GM19463 (cell line): ENCODE data around the gene ZNF862.
"Not testable (repeated sequence)": the region's sequence is repeated elsewhere in the genome, so short reads cannot be mapped to it uniquely, and the experiment has no call there.

Source experiments
- ATAC-seq: cut with Tn5 transposase; IDR thresholded peaks from one replicate; pipeline ENCODE4 v1.9.1; 2021; ENCODE audit warnings: mild to moderate bottlenecking, moderate library complexity; ENCODE audit not compliant: unreplicated experiment

The ZNF862 gene

GRCh38 chr7:149879271-149879743 lies 41.1 kb downstream of the ZNF862 start:
- no peak for ATAC-seq

DNA sequence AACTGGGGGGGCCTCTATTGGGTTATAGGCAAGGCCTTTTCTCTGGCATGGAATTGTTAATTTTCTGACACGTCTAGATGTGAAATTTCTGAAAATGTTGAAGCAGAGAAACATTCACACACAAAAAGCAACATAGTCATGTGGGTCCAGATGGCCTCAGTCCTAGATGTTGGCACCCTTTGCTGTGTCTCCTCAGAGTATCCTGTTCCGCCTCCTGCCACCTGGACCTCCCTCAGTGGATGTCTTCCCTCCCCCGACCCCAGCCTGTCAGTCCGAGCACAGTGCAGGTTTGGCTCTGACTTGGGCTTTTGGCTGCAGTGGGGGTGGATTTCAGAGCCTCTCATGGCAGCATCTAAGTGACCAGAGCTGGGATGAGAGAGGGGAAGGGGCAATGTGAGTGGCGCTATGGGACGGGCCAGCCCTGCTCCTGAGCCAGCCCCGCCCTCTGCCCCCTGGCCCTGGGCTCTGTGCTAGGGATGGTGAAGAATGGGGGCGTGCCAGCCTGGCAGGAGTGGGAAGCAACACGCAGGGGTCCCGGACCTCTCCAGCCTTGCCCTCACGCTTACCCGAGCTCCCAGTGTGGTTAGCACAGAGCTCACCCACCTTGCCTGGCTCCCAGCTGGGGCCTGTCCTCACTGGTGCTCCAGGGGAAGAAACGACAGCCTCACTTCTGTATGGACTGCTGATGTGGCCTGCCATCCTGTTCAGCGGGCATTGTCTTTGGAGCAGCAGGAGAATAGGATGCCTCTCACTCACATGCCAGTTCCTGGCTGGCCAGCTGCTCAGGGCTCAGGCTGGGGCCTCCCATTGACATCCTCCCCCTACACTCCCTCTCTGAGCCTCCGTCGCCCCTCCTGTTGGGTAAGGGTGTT lies 41.8 kb downstream of the ZNF862 start:
- ATAC-seq, result no peak

- ATAC-seq, result no peak
Measured at GRCh38 chr7:149880638-149881311, 42.6 kb downstream of the ZNF862 start.

GRCh38 chr7:149881328-149882247 lies 43.4 kb downstream of the ZNF862 start:
- ATAC-seq, result no peak

DNA sequence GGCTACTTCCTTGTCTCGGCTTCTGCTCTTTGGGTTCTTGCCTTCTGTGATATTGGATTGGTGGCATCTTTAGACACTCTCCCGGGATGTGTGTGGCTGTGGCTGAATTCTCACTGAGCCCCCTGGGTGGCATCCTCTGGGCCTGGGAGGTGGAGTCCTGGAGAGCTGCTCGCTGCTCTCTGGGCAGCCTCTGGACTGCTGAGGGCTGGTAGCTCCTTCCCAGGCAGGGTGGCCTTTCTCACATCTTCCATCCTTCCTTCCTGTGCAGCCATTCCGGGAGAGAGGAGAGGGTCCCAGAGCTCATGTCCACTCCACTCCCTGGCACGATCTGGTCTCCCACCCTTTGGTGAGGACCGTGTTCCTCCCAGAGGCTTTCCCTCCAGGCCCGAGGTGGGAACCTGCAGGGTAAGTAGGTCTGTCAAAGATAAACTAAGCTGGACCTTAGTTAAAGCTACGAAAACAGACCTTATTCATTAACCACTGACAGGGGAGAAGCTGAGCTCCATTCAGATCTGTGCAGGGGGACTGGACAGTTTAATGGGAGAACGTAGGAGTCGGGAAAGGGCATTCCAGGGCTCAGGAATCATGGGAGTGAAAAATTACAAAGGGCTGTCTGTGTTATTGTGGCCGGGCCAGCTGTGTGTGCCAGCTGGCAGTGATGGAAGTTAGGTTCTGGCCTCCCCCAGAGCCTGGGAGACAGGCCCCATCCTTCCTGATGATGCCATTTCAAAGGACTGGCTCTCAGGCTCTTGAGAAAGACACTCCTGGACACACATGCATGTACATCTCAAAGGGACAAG lies 44.3 kb downstream of the ZNF862 start:
- ATAC-seq, result no peak

DNA sequence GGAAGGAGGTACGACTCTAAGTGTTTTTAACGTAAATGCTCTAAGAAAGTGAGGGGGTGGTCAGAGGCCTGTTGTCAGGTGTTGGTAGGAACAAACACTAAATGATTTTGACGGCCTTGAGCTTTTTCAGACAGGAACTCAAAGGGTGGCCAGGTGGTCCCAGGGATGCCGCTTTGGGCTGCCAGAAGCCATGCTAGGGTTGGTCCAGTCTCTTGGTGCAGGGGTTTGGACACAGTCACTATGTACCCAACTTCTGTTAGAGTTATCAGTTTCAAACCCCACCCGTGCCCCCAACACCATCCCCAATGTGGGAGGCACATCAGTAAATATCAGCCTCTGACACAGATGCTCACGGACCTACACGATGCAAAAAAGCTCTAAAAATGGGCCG lies 44.9 kb downstream of the ZNF862 start:
- ATAC-seq, result no peak

GRCh38 chr7:149883452-149883861 lies 45.3 kb downstream of the ZNF862 start:
- peak; percentile 74 for ATAC-seq

- no peak for ATAC-seq
Measured at GRCh38 chr7:149884016-149884415, 45.8 kb downstream of the ZNF862 start.

DNA sequence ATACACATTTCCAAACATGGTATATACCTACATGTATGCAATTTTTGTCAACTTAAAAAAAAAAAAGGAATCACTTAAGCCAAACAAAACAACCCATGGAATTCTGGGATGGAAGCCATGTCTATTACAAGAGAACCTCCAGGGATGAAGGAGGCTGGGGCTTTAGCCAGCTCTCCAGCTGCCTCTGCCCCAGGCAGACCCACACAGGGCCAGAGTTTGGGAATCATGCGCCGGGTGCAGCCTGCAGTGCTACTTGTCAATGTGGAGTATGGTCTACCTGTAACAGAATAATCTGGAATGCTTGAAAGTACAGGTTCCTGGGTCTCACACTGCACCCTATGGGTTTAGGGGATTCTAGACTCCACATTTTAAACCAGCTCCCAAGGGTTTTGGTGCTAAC lies 46.4 kb downstream of the ZNF862 start:
- ATAC-seq, result no peak

DNA sequence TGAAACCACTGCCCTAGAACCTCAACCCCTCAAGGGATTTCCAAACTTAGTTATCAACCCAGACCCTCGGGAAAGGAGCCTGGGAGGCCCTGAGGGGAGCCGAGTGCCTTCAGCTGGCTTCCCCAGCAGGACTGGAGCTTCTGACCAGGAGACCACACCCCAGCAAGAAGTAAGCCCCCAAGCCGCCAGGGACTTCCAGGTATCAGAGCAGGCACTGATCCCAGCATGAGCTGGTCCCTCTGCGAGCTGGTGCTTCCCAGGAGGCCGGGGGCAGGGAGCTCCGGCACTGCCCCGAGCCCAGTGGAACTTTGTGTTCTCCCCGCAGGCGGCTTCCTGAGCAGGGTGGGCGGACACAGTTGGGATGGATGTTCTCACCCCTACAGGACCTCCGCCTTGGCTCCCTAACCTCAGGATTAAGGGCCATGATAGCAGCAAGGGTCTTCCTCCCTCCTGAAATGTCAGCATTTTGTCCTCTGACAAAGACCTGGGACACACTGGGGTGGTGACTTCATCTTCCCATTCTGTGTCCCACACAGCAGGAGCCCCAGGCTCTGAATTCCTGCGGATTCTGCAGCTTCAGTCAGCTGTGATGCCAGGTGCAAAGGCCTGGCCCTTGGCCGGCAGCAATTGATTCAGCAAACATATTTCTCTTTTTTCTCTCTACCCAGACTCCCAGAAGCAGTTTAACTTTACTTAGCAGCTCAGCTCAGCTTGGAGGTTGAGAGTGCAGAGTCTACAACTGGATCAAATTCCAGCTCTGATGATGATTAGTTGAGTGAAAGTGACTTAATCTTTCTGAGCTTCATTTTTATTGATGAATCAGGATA lies 47.2 kb downstream of the ZNF862 start:
- no peak for ATAC-seq

- ATAC-seq, result no peak
Measured at GRCh38 chr7:149886018-149886415, 47.8 kb downstream of the ZNF862 start.

- no peak for ATAC-seq
Measured at GRCh38 chr7:149887311-149887710, 49.1 kb downstream of the ZNF862 start.

DNA sequence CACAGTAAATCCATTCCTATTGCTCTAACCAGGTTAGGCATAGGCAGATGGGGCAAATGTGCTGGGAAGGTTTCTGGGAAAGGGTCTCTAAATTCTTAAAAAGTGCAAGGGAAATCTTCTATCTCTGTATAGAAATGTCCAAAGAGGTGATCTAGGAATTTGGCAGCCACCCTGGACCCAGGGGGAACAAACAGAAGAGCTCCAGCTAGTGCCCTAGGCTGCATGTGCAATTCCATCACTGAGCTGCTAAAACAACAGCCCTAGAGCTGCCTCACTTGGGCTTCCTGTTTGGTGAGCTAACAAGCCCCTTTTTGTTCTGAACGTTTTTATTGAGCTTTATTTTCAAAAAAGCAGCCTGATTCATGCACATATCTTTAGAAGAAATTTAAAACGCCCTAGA lies 52.5 kb downstream of the ZNF862 start:
- ATAC-seq, result not testable (repeated sequence)

DNA sequence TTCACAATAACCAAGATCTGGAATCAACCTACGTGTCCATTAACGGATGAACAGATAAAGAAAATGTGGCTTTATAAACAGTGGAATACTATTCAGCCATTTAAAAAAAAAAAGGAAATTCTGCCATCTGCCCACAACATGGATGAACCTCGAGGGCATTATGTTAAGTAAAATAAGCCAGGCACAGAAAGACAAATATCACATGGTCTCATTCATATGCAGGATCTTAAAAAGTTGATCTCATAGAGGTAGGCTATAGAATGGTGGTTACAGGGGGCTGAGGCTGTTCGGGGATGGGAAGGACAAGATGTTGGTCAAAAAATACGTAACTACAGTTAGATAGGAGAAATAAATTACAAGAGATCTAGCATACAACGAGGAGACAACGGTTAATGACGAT lies 56.8 kb downstream of the ZNF862 start:
- not testable (repeated sequence) for ATAC-seq

DNA sequence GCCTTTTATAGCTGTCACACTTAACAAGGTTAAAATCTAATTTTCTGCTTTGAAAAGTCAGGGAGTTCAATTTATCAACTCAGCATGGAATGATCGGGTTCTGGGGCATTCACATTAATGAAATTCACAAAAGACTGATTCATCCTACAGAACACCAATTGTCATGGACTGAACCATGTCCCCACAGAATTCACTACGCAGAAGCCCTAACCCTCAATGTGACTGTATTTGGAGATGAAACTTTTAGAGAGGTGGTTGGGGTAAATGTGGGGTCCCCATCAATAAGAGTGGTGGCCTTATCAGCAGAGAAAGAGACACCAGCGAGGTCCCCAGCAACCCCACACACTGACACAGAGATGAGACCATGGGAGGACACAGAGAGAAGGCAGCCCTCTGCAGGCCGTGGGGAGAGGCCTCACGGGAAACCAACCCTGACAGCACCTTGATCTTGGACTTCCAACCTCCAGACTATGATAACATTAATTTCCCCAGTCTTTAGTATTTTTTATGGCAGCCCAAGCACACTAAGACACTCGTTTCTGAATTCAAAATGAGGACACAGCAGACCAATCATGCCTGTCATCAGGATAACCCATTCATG lies 69.7 kb downstream of the ZNF862 start:
- not testable (repeated sequence) for ATAC-seq

DNA sequence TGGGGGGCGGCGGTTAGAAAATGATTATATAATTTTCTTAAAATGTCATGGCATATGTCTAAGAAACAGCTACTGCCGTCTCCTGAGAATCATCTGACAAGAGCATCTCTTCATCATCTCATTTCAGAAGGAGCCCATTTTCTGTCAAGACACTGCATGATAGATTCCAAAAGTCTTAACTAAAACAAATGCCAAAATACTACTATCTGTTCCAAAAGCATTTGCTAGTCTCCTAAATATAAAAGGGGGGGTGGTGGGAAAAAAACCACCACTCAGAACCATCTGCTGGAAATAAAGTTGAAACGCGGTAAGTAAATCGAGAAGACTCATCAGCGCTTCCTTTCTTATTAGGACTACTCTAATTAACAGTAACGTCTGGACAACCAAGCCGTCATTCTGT lies 72.0 kb downstream of the ZNF862 start:
- ATAC-seq, result not testable (repeated sequence)

GRCh38 chr7:149912126-149912525 lies 74.0 kb downstream of the ZNF862 start:
- not testable (repeated sequence) for ATAC-seq
